ENCODE measurements around the gene RNF150. TPM values are rescaled to one million over a fixed set of nuclear protein-coding genes. Genes with fewer than 3 reads are reported as not detected.

RNF150 gene
- total RNA-seq, 1 experiment from 2014 or later, result 4.4 TPM

- no peaks in the 10 kb centered on the region for H3K27me3 Mint-ChIP-seq (ENCODE audit: low read depth)
- Histone ChIP-seq H2BK20ac (ENCODE audit: low read depth, low read length, poor library complexity, severe bottlenecking) (no peak overlapping the region), H3K23ac (ENCODE audit: insufficient read length, low read depth, low read length) (no peak overlapping the region), H3K27ac (ENCODE audit: insufficient read length, low read depth, low read length) (no peak overlapping the region), H2AFZ (ENCODE audit: low read length) (no peak overlapping the region), H3K27me3 (ENCODE audit: insufficient read depth, low read length) (no peaks in the 10 kb centered on the region), H3K79me2 (ENCODE audit: insufficient read depth, low read length) (no peaks in the 10 kb centered on the region), H2BK120ac (ENCODE audit: low read depth, low read length, poor library complexity, severe bottlenecking) (no peak overlapping the region), H3K4ac (ENCODE audit: low read depth, low read length) (no peak overlapping the region), H4K91ac (ENCODE audit: insufficient read length, low read depth, low read length) (no peak overlapping the region), H4K8ac (replicated peaks; ENCODE audit: insufficient read length, low read depth, low read length) (no peak overlapping the region), H3T11ph (ENCODE audit: low read length) (no peak overlapping the region), H4K5ac (ENCODE audit: insufficient read length, low read depth, low read length) (no peak overlapping the region), H3K4me1 (ENCODE audit: insufficient read depth, low read length) (peaks cover 5% of the 10 kb centered on the region), H3K56ac (ENCODE audit: insufficient read length, low read depth, low read length) (no peak overlapping the region), H3K79me1 (ENCODE audit: insufficient read depth, low read depth, low read length, poor library complexity, severe bottlenecking) (no peaks in the 10 kb centered on the region), H4K20me1 (ENCODE audit: control insufficient read depth, insufficient read depth, insufficient read length) (no peaks in the 10 kb centered on the region), H2BK5ac (ENCODE audit: insufficient read length, low read length) (no peak overlapping the region), H2BK12ac (ENCODE audit: insufficient read length, low read depth, low read length) (no peak overlapping the region), H3K9me3 (ENCODE audit: control insufficient read depth, low read depth, low read length) (no peaks in the 10 kb centered on the region), H3K18ac (ENCODE audit: insufficient read length, low read depth, low read length) (no peak overlapping the region), H3K14ac (ENCODE audit: insufficient read depth, low read length) (no peak overlapping the region), H3K4me2 (ENCODE audit: insufficient read depth, insufficient read length, low read length) (no peak overlapping the region), H2AK5ac (ENCODE audit: insufficient read length, low read length) (no peak overlapping the region), H2BK15ac (ENCODE audit: low read depth, low read length) (no peak overlapping the region), H3K9ac (ENCODE audit: extremely low read depth, insufficient read length, low read length) (no peak overlapping the region), H3K23me2 (ENCODE audit: insufficient read length, low read depth, low read length, poor library complexity, severe bottlenecking) (no peaks in the 10 kb centered on the region)
- no peak overlapping the region for H3K4me3 Mint-ChIP-seq
- H3K4me1 Mint-ChIP-seq, result peaks cover 11 to 16% of the 10 kb centered on the region in 2 experiments
- H3K36me3 Mint-ChIP-seq (ENCODE audit: insufficient read depth in 1 of 3, low read depth in 3 of 3), result no peaks in the 10 kb centered on the region
- H3K27ac Mint-ChIP-seq, result no peak overlapping the region
- no peak for TF ChIP-seq CTCF (conservative IDR thresholded peaks at IDR 0.05)
- no peaks in the 10 kb centered on the region for H3K9me3 Mint-ChIP-seq
- no peak for DNase-seq
These were observed 54.4 kb downstream of the RNF150 start for GRCh38 chr4:141078871-141079270.
